GM23338 (cell line): Measurements from ENCODE around the gene ASB2. TPM values are rescaled to one million over a fixed set of nuclear protein-coding genes. Genes with fewer than 3 reads are reported as not detected.

ENCODE experiments used
- ATAC-seq: fragments of 200-7000 bp; cut with Tn5 transposase; 3 replicates; pipeline ENCODE4 v1.9.1; 2020
- DNase-seq: peaks from one replicate; pipeline ENCODE4 v3.0.0-alpha.2; 2015; ENCODE audit warnings: low spot score
- H2AFZ ChIP-seq: fragments of 200-600 bp; sonication (generic); 2 replicates; pipeline ENCODE4 v1.8.0; 2016; ENCODE audit warnings: antibody characterized with exemption, mild to moderate bottlenecking, moderate library complexity
- H3F3A ChIP-seq: fragments of 200-600 bp; sonication (generic); replicated peaks from 2 replicates; pipeline ENCODE4 v1.8.0; 2017; ENCODE audit warnings: antibody characterized with exemption, mixed run types, low read depth
- H3K27ac ChIP-seq: fragments of 200-600 bp; sonication (generic); 2 replicates; pipeline ENCODE4 v1.6.1; 2016; ENCODE audit warnings: low read depth
- H3K27me3 ChIP-seq: fragments of 200-600 bp; sonication (generic); 2 replicates; pipeline ENCODE4 v1.8.0; 2016; ENCODE audit warnings: mild to moderate bottlenecking, mixed run types, moderate library complexity; ENCODE audit not compliant: insufficient read depth
- H3K36me3 ChIP-seq: fragments of 200-600 bp; sonication (generic); 2 replicates; pipeline ENCODE4 v1.8.0; 2016; ENCODE audit warnings: mild to moderate bottlenecking; ENCODE audit not compliant: insufficient read depth
- H3K4me1 ChIP-seq: fragments of 200-600 bp; sonication (generic); 2 replicates; pipeline ENCODE4 v1.8.0; 2016; ENCODE audit warnings: mild to moderate bottlenecking, moderate library complexity; ENCODE audit not compliant: insufficient read depth
- H3K4me2 ChIP-seq: fragments of 200-600 bp; sonication (generic); 2 replicates; pipeline ENCODE4 v1.7.1; 2017; ENCODE audit warnings: mixed run types
- H3K4me3 ChIP-seq: fragments of 200-600 bp; sonication (generic); 2 replicates; pipeline ENCODE4 v1.6.1; 2016; ENCODE audit warnings: mixed run types
- H3K79me2 ChIP-seq: fragments of 200-600 bp; sonication (generic); replicated peaks from 2 replicates; pipeline ENCODE4 v1.8.0; 2017; ENCODE audit warnings: mild to moderate bottlenecking; ENCODE audit not compliant: insufficient read depth
- H3K9me2 ChIP-seq: fragments of 200-600 bp; sonication (generic); 2 replicates; pipeline ENCODE4 v1.8.0; 2017; ENCODE audit not compliant: insufficient read depth
- H4K20me1 ChIP-seq: fragments of 200-600 bp; sonication (generic); replicated peaks from 2 replicates; pipeline ENCODE4 v1.8.0; 2017; ENCODE audit warnings: mild to moderate bottlenecking; ENCODE audit not compliant: insufficient read depth
- H3K27ac Mint-ChIP-seq: 2 replicates; pipeline ENCODE4 v1.8.0; 2020; ENCODE audit warnings: inconsistent platforms, mild to moderate bottlenecking, moderate library complexity, mixed read lengths
- H3K27me3 Mint-ChIP-seq: 3 replicates; pipeline ENCODE4 v1.8.0; 2022; ENCODE audit warnings: low read depth, mild to moderate bottlenecking, moderate library complexity, mixed read lengths, inconsistent platforms; ENCODE audit not compliant: insufficient read depth, poor library complexity
- H3K36me3 Mint-ChIP-seq: 3 replicates; pipeline ENCODE4 v1.8.0; 2021; ENCODE audit warnings: low read depth, mild to moderate bottlenecking, inconsistent platforms, moderate library complexity, mixed read lengths
- H3K4me1 Mint-ChIP-seq: 3 replicates; pipeline ENCODE4 v1.8.0; 2020; ENCODE audit warnings: mild to moderate bottlenecking, inconsistent platforms, mixed read lengths
- H3K4me3 Mint-ChIP-seq: 3 replicates; pipeline ENCODE4 v1.8.0; 2021; ENCODE audit warnings: moderate library complexity, mild to moderate bottlenecking, inconsistent platforms, mixed read lengths
- H3K9me3 Mint-ChIP-seq: 3 replicates; pipeline ENCODE4 v1.8.0; 2020; ENCODE audit warnings: moderate library complexity, mild to moderate bottlenecking, inconsistent platforms, mixed read lengths
- CREB1 ChIP-seq: fragments of 250-450 bp; sonication (Bioruptor Pico); IDR thresholded peaks from 2 replicates; pipeline ENCODE4 v1.5.0; 2020; ENCODE audit warnings: low read depth, mild to moderate bottlenecking, moderate library complexity
- EZH2 ChIP-seq: fragments of 200-600 bp; sonication (generic); IDR thresholded peaks from one replicate; pipeline ENCODE4 v1.8.0; 2017; ENCODE audit warnings: antibody characterized with exemption, mild to moderate bottlenecking, low read depth; ENCODE audit not compliant: unreplicated experiment
- EZH2phosphoT487 ChIP-seq: fragments of 200-600 bp; sonication (generic); IDR thresholded peaks from one replicate; pipeline ENCODE4 v1.8.1; 2018; ENCODE audit warnings: antibody characterized with exemption; ENCODE audit not compliant: unreplicated experiment
- JUNB ChIP-seq: IDR thresholded peaks from one replicate; pipeline ENCODE4 v1.6.1; 2016; ENCODE audit warnings: antibody characterized with exemption; ENCODE audit not compliant: unreplicated experiment
- NANOG ChIP-seq: IDR thresholded peaks from 2 replicates; pipeline ENCODE4 v1.6.1; 2016; ENCODE audit warnings: antibody characterized with exemption, borderline replicate concordance
- POLR2AphosphoS5 ChIP-seq: IDR thresholded peaks from 2 replicates; pipeline ENCODE4 v1.6.1; 2016; ENCODE audit warnings: antibody characterized with exemption, low read depth
- STAT1 ChIP-seq: IDR thresholded peaks from one replicate; pipeline ENCODE4 v1.6.1; 2016; ENCODE audit warnings: antibody characterized with exemption; ENCODE audit not compliant: unreplicated experiment
- ZNF114 ChIP-seq: fragments of 250-450 bp; sonication (Bioruptor Pico); IDR thresholded peaks from 2 replicates; pipeline ENCODE4 v1.5.0; 2020; ENCODE audit warnings: mild to moderate bottlenecking, moderate library complexity
- ZNF331 ChIP-seq: fragments of 250-450 bp; sonication (Bioruptor Pico); IDR thresholded peaks from 2 replicates; pipeline ENCODE4 v1.5.0; 2020; ENCODE audit warnings: low read depth, mild to moderate bottlenecking, moderate library complexity
- polyA plus RNA-seq: library from polyadenylated mRNA; unstranded; fragments of >200 nt; fragmentation: Nextera tagmentation; extraction: Ambion mirVana; gene quantifications from 2 replicates; pipeline ENCODE4 v1.2.1, GENCODE V29; 2016
- total RNA-seq: library from RNA; depleted of rRNA; stranded (reverse); fragments of >200 nt; shearing (Covaris generic); gene quantifications from 2 replicates; pipeline ENCODE4 v1.2.3, GENCODE V29; 2014
- TF ChIP-seq, protein P1 (sequence below): fragments of 250-450 bp; sonication (Bioruptor Pico); IDR thresholded peaks from 2 replicates; pipeline ENCODE4 v1.5.0; 2020; ENCODE audit warnings: mild to moderate bottlenecking, moderate library complexity
- TF ChIP-seq, protein P2 (sequence below): IDR thresholded peaks from 2 replicates; pipeline ENCODE4 v1.6.1; 2016; ENCODE audit warnings: antibody characterized with exemption
- TF ChIP-seq, protein P3 (sequence below), 2 experiments: fragments of 200-600 bp in 1 of 2; sonication (generic) in 1 of 2; conservative IDR thresholded peaks; 2 replicates each; pipeline versions ENCODE4 v1.5.1 to v1.6.1; 2016 to 2017; ENCODE audit warnings: antibody characterized with exemption in 2 of 2, low read depth in 2 of 2, mild to moderate bottlenecking in 2 of 2, moderate library complexity in 1 of 2
- TF ChIP-seq, protein P4 (sequence below): IDR thresholded peaks from one replicate; pipeline ENCODE4 v1.6.1; 2018; ENCODE audit warnings: antibody characterized with exemption; ENCODE audit not compliant: unreplicated experiment

Gene ASB2
- total and polyA plus RNA-seq, 2 experiments from 2014 or later: 1.2 to 1.7 TPM

DNA sequence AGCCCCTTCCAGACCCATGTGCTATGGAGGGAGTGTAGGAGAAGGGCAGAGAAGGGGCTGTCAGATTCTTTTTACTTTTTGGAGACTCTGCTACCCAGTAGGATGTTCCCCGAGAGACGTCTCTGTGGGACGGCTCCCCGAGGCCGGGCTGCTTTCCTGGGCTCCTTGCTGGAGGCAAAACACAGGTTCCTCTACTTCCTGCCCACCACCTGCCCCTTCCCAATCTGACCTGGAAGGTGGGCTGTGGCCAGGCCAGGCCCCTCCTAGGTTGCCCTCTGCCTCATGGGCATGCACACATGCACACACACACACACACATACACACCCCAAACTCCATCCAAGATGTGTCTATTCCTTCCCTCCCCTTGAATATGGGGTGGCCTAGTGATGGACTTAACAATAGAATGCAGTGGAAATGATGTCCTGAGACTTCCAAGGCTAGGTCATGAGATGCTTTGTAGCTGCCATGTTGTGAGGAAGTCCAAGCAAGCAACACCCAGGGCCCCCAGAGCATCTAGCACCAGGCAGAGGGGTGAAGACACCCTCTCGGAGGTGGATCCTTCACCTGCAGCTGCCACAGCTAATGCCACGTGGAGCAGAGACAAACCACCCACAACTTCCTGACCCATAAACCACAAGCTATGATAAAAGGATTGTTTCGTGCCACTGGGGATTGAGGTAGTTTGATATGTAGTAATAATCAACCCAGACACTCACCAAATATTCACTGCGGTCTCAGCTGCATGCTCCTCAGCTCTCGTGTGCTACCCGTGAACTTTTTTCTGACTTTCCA lies 1.6 kb upstream of the ASB2 start:
- H3K79me2 ChIP-seq: no peaks in the 10 kb centered on the region
- H3K27ac ChIP-seq: no peak overlapping the region
- H3K4me3 ChIP-seq: no peak overlapping the region
- H3K4me2 ChIP-seq: no peak overlapping the region
- H3K9me3 Mint-ChIP-seq: no peaks in the 10 kb centered on the region
- H3K4me1 Mint-ChIP-seq: peaks cover 12% of the 10 kb centered on the region
- peaks cover 12% of the 10 kb centered on the region for H3K27me3 Mint-ChIP-seq
- no peak overlapping the region for H3K27ac Mint-ChIP-seq
- H3K36me3 Mint-ChIP-seq: no peaks in the 10 kb centered on the region
- no peaks in the 10 kb centered on the region for H3K27me3 ChIP-seq
- no peaks in the 10 kb centered on the region; the same call in 1 of the 2 replicates for H3K4me1 ChIP-seq
- TF ChIP-seq EZH2: no peak
- no peak for TF ChIP-seq ZNF331 (CRISPR knock-in tag)
- TF ChIP-seq EZH2phosphoT487: no peak
- TF ChIP-seq, protein P1, sequence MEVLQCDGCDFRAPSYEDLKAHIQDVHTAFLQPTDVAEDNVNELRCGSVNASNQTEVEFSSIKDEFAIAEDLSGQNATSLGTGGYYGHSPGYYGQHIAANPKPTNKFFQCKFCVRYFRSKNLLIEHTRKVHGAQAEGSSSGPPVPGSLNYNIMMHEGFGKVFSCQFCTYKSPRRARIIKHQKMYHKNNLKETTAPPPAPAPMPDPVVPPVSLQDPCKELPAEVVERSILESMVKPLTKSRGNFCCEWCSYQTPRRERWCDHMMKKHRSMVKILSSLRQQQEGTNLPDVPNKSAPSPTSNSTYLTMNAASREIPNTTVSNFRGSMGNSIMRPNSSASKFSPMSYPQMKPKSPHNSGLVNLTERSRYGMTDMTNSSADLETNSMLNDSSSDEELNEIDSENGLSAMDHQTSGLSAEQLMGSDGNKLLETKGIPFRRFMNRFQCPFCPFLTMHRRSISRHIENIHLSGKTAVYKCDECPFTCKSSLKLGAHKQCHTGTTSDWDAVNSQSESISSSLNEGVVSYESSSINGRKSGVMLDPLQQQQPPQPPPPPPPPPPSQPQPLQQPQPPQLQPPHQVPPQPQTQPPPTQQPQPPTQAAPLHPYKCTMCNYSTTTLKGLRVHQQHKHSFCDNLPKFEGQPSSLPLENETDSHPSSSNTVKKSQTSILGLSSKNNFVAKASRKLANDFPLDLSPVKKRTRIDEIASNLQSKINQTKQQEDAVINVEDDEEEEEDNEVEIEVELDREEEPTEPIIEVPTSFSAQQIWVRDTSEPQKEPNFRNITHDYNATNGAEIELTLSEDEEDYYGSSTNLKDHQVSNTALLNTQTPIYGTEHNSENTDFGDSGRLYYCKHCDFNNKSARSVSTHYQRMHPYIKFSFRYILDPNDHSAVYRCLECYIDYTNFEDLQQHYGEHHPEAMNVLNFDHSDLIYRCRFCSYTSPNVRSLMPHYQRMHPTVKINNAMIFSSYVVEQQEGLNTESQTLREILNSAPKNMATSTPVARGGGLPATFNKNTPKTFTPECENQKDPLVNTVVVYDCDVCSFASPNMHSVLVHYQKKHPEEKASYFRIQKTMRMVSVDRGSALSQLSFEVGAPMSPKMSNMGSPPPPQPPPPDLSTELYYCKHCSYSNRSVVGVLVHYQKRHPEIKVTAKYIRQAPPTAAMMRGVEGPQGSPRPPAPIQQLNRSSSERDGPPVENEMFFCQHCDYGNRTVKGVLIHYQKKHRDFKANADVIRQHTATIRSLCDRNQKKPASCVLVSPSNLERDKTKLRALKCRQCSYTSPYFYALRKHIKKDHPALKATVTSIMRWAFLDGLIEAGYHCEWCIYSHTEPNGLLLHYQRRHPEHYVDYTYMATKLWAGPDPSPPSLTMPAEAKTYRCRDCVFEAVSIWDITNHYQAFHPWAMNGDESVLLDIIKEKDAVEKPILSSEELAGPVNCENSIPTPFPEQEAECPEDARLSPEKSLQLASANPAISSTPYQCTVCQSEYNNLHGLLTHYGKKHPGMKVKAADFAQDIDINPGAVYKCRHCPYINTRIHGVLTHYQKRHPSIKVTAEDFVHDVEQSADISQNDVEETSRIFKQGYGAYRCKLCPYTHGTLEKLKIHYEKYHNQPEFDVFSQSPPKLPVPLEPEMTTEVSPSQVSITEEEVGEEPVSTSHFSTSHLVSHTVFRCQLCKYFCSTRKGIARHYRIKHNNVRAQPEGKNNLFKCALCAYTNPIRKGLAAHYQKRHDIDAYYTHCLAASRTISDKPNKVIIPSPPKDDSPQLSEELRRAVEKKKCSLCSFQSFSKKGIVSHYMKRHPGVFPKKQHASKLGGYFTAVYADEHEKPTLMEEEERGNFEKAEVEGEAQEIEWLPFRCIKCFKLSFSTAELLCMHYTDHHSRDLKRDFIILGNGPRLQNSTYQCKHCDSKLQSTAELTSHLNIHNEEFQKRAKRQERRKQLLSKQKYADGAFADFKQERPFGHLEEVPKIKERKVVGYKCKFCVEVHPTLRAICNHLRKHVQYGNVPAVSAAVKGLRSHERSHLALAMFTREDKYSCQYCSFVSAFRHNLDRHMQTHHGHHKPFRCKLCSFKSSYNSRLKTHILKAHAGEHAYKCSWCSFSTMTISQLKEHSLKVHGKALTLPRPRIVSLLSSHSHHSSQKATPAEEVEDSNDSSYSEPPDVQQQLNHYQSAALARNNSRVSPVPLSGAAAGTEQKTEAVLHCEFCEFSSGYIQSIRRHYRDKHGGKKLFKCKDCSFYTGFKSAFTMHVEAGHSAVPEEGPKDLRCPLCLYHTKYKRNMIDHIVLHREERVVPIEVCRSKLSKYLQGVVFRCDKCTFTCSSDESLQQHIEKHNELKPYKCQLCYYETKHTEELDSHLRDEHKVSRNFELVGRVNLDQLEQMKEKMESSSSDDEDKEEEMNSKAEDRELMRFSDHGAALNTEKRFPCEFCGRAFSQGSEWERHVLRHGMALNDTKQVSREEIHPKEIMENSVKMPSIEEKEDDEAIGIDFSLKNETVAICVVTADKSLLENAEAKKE: no peak
- TF ChIP-seq, protein P2, sequence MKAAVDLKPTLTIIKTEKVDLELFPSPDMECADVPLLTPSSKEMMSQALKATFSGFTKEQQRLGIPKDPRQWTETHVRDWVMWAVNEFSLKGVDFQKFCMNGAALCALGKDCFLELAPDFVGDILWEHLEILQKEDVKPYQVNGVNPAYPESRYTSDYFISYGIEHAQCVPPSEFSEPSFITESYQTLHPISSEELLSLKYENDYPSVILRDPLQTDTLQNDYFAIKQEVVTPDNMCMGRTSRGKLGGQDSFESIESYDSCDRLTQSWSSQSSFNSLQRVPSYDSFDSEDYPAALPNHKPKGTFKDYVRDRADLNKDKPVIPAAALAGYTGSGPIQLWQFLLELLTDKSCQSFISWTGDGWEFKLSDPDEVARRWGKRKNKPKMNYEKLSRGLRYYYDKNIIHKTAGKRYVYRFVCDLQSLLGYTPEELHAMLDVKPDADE: no peak
- no peak for TF ChIP-seq NANOG
- TF ChIP-seq, protein P3, sequence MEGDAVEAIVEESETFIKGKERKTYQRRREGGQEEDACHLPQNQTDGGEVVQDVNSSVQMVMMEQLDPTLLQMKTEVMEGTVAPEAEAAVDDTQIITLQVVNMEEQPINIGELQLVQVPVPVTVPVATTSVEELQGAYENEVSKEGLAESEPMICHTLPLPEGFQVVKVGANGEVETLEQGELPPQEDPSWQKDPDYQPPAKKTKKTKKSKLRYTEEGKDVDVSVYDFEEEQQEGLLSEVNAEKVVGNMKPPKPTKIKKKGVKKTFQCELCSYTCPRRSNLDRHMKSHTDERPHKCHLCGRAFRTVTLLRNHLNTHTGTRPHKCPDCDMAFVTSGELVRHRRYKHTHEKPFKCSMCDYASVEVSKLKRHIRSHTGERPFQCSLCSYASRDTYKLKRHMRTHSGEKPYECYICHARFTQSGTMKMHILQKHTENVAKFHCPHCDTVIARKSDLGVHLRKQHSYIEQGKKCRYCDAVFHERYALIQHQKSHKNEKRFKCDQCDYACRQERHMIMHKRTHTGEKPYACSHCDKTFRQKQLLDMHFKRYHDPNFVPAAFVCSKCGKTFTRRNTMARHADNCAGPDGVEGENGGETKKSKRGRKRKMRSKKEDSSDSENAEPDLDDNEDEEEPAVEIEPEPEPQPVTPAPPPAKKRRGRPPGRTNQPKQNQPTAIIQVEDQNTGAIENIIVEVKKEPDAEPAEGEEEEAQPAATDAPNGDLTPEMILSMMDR (conservative IDR thresholded peaks at IDR 0.05; ENCODE audit: low read depth in 2 of 2): no peak
- no peak for TF ChIP-seq POLR2AphosphoS5
- TF ChIP-seq ZNF114 (CRISPR knock-in tag): no peak
- no peak for TF ChIP-seq STAT1
- no peak for TF ChIP-seq JUNB
- TF ChIP-seq, protein P4, sequence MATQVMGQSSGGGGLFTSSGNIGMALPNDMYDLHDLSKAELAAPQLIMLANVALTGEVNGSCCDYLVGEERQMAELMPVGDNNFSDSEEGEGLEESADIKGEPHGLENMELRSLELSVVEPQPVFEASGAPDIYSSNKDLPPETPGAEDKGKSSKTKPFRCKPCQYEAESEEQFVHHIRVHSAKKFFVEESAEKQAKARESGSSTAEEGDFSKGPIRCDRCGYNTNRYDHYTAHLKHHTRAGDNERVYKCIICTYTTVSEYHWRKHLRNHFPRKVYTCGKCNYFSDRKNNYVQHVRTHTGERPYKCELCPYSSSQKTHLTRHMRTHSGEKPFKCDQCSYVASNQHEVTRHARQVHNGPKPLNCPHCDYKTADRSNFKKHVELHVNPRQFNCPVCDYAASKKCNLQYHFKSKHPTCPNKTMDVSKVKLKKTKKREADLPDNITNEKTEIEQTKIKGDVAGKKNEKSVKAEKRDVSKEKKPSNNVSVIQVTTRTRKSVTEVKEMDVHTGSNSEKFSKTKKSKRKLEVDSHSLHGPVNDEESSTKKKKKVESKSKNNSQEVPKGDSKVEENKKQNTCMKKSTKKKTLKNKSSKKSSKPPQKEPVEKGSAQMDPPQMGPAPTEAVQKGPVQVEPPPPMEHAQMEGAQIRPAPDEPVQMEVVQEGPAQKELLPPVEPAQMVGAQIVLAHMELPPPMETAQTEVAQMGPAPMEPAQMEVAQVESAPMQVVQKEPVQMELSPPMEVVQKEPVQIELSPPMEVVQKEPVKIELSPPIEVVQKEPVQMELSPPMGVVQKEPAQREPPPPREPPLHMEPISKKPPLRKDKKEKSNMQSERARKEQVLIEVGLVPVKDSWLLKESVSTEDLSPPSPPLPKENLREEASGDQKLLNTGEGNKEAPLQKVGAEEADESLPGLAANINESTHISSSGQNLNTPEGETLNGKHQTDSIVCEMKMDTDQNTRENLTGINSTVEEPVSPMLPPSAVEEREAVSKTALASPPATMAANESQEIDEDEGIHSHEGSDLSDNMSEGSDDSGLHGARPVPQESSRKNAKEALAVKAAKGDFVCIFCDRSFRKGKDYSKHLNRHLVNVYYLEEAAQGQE: no peak
- TF ChIP-seq CREB1 (CRISPR knock-in tag): no peak
- no peaks in the 10 kb centered on the region for H3K36me3 ChIP-seq
- H2AFZ ChIP-seq: no peak overlapping the region
- no peaks in the 10 kb centered on the region for H3F3A ChIP-seq
- no peak for ATAC-seq
- no peaks in the 10 kb centered on the region for H4K20me1 ChIP-seq
- H3K4me3 Mint-ChIP-seq: no peak overlapping the region
- H3K9me2 ChIP-seq: no peaks in the 10 kb centered on the region
- no peak for DNase-seq
